Measurements from ENCODE around the gene TMEM87B.
"Not testable (repeated sequence)": the region's sequence is repeated elsewhere in the genome, so short reads cannot be mapped to it uniquely, and the experiment has no call there.

TMEM87B gene

DNA sequence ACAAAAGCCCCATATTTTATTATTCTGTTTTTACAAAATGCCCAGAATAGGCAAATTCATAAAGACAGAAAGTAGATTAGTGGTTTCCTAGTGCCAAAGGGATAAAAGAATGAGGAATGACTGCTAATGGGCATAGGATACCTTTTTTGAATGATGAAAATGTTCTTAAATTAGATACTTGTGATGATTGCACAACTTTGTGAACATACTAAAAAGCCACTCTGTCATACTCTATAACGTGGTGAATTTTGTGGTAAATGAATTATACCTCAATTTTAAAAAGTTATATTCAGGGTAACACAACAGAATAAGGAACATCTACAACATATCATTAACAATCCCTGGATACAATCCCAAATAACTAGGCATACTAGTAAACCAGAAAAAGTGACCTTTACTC lies 74.0 kb downstream of the TMEM87B start:
- no peak for DNase-seq (ENCODE audit: low spot score)

DNA sequence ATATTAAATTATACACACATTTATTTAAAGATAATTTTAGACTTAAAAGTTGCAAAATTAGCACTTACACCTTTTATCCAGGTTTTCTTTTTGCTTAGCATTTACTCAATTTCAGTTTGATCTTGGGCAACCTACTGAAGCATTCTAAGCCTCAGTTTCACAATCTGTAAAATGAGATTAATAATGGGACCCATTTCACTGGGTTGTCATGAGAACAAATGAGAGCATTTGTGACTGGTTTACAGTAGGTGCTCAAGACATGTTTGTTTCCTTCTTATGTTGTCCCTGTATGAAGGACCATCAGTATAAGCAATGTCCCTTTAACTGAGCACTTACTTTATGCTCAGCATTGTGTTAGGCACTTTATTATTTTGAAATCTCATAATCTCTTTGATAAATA lies 78.3 kb downstream of the TMEM87B start:
- DNase-seq (ENCODE audit: low spot score) = no peak

DNA sequence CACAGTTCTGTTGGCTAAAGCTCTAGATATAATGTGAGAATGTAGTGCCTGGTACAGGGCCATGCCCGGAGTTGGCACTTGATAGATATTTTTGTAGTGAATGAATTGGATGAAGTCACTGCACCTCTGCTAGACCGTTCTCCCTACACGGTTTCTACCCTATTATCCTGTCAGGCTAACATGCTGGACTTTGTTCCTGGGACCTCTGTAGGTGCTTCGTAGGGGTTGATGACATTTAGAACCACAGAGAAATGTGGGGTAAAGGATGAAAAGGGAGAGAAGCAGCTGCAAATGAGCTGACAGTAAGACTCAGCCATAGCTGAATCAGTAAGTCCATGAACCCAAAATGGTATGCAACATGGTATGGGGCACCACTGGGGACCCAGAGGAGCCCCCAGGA lies 79.1 kb downstream of the TMEM87B start:
- DNase-seq (ENCODE audit: low spot score) = no peak

DNA sequence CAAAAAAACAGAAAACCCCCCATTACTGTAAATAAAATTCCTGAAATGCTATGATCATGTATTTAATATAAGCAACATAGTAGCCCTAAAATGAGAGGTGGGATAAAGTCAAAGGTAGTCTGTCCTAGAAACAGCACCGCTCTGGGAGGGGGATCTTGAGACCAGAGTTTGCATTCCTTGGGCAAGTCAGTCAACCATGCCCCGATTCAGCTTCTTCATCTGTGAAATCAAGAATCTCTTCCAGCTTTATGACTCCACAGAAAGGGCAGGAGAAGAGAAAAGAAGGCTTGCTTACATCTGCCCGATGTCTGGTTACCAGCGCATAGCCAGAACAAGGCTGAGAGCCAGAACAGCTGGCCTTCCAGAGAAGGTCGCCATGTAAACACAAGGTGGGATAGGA lies 81.0 kb downstream of the TMEM87B start:
- DNase-seq (ENCODE audit: low spot score) = no peak

DNA sequence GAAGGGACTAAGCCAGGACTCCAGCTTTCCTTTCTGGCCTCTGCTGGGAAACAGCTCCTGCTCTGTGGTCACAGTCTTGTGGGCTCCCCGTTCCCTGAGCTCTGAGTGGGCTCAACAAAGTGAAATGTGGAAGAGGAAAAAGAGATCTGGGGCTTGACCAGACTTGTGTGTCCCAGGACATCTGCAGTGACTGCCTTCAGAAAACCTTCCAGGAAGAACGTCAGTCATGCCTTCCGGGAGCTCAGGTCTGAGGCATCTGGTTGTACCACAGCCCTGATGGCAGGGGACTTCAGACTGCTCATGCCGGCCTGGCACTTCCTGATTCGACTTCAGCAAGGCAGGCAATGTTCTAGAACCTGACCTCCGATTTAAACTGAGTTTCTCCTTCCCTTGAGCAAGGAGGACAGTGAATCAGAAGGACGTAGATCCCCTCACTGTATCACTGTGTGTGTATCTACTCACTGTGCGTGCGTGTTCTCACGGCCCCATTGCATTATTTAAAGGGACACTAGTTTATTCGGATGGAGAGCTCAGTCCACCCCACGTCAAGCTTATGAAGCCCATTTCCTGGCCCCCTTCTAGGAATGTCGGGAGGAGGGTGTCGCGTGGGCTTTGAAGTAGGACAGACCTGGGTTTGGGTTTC lies 82.6 kb downstream of the TMEM87B start:
- no peak for DNase-seq (ENCODE audit: low spot score)

DNA sequence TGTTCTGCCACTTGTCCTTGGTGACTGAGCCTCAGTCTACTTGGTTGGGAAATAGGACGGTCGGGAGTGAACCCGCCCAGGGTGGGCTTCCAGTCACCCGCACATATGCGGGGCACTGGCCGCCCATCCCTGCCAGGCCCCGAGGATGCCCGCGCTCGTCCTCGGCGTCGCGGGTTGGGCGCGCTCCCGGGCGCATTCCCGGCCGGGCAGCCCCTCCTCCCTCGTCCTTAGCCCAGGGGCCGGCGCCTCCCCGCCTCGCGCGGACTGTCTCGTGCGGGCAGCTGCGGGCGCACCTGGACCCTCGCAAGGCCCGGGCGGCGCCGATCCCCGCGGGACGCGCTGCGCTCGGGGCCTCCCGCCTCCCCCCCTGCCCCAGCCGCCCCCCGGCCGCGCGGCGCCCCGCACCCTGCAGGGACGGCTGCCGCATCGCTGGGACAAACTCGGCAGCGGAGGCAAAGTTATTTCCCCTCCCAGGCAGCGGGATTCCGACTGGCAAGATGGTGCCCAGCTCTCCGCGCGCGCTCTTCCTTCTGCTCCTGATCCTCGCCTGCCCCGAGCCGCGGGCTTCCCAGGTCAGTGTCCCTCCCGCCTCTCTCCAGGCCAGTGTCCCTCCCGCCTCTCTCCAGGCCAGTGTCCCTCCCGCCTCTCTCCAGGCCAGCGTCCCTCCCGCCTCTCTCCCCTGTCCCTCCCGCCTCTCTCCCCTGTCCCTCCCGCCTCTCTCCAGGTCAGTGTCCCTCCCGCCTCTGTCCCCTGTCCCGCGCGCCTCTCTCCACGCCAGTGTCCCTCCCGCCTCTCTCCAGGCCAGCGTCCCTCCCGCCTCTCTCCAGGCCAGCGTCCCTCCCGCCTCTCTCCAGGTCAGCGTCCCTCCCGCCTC lies 83.3 kb downstream of the TMEM87B start, which contains the start of gene FBLN7:
Gene FBLN7 (plus strand): TSS at position 227 of the 874 bp plus-strand sequence. CDS start 271 bp downstream, at position 498.
- no peak for DNase-seq (ENCODE audit: low spot score)

DNA sequence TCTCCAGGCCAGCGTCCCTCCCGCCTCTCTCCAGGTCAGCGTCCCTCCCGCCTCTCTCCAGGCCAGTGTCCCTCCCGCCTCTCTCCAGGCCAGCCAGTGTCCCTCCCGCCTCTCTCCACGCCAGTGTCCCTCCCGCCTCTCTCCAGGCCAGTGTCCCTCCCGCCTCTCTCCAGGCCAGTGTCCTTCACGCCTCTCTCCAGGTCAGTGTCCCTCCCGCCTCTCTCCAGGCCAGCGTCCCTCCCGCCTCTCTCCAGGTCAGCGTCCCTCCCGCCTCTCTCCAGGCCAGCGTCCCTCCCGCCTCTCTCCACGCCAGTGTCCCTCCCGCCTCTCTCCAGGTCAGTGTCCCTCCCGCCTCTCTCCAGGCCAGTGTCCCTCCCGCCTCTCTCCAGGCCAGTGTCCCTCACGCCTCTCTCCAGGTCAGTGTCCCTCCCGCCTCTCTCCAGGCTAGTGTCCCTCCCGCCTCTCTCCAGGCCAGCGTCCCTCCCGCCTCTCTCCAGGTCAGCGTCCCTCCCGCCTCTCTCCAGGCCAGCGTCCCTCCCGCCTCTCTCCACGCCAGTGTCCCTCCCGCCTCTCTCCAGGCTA lies 84.1 kb downstream of the TMEM87B start:
- not testable (repeated sequence) for DNase-seq (ENCODE audit: low spot score)

DNA sequence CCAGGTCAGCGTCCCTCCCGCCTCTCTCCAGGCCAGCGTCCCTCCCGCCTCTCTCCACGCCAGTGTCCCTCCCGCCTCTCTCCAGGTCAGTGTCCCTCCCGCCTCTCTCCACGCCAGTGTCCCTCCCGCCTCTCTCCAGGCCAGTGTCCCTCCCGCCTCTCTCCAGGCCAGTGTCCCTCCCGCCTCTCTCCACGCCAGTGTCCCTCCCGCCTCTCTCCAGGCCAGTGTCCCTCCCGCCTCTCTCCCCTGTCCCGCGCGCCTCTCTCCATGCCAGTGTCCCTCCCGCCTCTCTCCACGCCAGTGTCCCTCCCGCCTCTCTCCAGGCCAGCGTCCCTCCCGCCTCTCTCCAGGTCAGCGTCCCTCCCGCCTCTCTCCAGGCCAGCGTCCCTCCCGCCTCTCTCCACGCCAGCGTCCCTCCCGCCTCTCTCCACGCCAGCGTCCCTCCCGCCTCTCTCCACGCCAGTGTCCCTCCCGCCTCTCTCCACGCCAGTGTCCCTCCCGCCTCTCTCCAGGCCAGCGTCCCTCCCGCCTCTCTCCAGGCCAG lies 84.7 kb downstream of the TMEM87B start:
- not testable (repeated sequence) for DNase-seq (ENCODE audit: low spot score)

DNA sequence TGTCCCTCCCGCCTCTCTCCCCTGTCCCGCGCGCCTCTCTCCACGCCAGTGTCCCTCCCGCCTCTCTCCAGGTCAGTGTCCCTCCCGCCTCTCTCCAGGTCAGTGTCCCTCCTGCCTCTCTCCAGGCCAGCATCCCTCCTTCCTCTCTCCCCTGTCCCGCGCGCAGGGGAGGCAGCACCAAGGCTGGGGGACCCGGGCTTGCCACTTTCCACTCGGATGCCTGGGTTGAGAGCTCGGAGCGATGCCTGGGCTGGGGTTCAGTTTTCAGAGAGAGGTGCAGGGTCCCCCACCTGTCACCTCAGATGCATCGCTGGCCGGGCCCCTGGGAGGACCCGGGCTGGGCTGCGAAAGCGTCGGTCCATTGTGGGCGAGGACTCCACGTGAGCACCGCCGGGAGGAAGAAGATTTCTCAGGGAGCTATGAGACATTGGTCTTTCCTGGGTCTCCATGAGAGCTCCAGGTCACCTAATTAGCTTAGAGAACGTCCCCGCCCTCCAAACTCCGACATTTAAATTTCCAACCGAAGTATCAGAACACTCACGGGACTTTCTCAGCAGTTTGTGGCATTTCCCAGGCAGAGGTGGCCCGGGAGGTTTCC lies 85.2 kb downstream of the TMEM87B start:
- DNase-seq (ENCODE audit: low spot score) = no peak

DNA sequence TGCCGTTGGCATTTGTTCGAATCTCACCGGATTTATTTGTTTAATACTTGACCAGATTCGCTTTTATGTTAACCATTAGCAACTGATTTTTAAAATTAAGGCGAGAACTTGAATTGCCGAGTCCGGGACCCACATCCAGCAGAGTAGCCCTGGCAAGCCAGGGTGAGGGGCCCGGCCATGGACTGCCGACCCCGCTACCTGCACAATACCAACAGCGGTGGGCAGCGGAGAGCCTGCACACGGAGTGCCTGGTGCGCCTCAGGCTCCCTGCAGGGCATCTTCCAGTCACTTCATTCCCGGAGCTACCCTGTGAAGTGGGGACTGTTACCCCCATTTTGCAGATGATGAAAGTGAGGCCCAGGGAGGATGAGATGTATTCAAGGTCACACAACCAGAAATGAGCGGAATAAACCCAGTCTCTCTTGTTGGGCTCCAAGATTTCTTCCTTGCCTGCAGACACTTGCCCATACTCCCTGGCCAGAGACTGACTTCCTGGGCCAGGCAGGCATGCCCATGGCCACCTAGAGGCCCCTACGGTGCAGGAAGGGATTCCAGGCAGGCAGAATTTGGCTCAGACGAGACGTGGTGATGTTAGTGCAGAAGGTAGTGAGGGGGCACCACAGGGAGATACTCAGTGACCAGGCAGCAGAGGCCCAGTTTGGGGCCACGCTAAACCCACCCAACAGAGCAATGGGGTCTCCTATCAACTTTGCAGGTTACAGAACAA lies 86.0 kb downstream of the TMEM87B start:
- DNase-seq (ENCODE audit: low spot score) = no peak

DNA sequence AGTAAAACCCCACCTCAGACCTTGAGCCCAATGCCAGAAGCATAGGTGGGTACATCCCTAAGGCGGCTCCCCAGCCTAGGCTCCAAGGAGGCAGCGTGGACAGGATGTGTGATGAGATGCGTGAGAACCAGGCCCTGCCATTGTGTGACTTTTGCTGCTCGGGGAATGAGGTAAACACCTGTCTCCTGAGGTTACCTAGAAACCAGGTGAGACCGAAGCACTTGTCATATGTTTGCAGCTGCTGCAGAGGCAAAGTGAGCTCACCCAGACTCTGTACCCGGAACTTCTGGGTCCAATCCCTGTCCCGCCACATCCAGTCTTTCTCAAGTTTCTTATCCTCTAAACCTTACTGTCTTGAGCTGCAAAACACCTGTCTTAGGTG lies 86.5 kb downstream of the TMEM87B start:
- no peak for DNase-seq (ENCODE audit: low spot score)

DNA sequence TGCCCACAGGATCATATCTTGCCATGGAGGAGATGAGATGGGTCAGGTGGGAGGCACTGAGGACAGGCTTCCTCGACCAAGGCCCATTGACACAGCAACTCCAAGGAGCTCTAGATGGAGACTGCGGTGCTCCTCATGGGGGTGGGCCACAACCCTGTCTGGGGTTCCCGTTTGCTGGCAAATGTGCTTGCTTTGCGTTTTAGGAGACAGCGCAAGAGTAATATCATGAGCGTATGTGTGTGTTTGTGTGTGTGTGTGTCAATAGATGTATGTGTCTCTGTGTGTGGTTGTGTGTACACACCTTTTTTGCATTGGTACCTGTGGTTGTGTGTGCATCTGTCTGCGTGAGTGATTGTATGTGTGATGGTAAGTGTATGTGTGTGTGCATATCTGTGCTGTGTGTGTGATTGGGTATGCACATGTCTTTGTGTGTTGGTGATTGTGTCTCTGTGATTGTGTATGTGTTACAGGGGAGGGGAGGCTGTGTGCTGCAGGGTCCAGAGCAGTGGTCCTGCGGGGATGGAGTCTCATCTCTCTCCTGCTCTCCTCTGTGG lies 87.5 kb downstream of the TMEM87B start:
- DNase-seq (ENCODE audit: low spot score) = no peak

DNA sequence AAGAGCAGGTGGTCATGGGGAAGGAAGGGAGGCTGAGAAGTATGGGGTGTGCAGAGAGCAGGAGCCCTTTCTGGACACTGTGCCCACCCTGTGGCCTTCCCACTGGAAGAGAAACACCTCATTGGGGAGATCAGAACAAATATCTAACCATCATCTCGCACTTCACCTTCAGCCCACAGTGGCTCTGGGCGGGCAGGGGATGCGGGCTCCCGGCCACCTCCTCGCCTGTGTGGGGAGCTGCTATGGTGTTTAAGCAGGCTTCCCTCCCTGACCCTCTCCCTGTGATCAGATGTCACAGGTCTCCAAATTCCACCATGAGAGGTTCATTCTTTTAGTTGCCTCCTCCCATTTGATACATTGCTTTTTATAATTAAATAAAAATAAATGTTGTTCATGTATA lies 88.1 kb downstream of the TMEM87B start:
- DNase-seq (ENCODE audit: low spot score) = no peak

DNA sequence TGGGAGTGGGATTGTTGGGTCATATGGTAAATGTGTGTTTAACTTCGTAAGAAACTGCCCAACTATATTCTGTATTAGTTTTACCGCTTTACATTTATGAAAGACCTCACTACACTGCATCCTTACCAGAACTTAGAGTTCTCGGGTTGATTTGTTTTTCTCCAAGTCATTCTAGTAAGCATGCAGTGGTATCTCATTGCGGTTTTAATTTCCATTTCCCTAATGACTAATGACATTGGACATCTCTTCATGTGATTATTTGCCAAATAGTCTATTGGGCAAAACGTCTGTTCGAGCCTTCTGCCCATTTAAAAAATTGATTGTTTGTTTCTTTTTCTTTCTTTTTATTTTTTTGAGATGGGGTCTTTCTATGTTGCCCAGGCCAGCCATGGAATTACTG lies 89.9 kb downstream of the TMEM87B start:
- no peak for DNase-seq (ENCODE audit: low spot score)

DNA sequence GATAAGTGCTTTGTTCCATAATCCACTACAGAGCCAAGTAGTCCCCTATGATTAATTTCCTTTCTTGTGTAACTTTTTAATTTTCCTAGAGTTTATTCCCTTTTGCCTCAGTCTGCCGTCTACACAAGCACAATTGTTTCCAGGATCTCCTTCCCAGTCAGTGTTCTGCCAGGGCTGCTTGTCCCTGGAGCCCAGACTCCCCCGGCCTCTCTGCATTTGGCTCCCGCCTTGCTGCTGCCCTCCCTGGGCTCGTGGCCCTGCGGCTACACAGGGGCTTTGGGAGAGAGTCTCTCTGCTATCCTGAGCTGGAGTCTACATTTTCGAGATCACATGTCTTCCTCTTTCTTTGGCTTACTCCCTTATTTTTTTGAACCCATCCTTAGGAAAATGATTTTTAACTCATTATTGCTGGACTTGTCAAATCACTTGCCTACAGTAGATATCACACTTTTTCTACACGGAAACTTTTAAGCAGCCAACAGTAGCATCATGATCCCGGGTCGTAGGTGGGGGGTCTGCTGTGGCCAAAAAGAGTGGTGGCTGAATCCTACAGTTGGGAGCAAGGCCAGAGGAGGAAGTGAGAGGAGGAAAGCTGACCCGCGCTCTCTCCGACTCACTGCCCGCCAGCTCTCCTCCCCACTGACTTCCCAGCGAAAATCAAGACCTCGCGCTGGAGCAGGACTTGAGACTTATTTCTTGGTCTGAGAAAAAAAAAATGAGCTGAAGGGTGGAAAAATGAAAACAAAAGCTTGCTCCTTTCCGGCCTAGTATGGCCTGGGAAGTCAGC lies 92.5 kb downstream of the TMEM87B start:
- no peak for DNase-seq (ENCODE audit: low spot score)

DNA sequence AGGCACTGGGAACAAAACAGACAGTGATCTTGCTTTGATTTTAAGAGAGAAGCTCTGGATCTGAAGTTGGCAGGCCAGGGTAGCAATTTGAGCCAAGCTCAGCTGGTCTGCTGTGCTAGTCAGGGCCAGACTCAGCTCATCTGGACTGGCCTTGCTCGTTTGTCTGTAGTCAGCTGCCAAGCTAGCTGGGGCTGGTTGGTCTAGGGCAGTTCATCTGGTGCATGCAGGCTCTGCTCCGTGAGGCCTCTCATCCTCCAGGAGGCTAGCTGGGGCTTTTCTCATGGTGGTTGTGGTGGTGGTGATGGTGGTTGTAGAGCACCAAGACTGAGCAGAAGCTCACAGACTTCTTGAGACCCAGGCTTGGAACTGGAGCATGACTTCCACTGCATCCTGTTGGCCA lies 93.4 kb downstream of the TMEM87B start:
- no peak for DNase-seq (ENCODE audit: low spot score)

DNA sequence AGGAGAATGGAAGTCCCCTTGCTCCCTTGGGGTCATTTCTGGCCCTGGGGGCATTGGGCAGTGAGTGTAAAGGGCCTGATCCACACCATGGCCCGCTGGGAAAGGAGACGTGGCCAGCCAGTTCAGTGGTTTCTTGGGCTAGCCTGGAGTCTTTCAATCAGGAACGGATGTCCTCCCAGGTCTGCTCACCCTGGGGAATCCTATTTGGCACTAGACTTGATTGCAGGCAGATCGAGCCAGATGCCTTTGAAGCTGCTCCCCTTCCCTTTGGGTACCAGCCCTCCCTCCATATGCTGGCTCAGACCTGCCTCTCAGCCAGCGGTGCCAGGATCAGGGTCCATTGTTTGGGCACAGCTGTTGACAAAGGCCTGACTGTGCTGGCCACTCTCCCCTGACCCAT lies 94.1 kb downstream of the TMEM87B start:
- no peak for DNase-seq (ENCODE audit: low spot score)

DNA sequence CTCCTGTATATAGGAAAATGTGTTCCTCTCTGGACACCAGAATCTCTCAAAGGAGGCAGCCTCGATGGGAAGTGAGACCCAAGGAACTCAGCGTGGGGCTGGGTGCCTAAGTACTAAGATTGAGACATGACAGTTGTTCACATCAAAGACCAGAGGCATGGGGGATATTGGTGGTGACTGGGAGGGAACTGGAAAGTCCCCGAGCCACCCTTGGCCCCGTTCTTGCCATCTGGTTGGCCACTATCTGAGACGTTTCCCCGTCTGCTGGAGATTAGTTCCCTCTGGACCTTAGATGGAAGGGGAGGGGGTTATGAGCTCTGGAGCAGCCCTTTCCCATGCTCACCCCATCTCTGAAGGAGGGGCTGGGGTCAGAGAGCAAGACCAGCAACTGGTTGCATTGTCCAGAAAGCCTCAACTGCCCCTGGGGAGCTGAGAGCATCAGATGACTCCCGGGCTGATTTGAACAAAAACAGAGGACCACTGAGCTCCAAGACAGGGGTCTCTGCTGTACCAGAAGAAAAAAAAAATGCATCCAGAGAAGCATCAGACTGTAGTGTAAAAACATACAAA lies 94.9 kb downstream of the TMEM87B start:
- DNase-seq (ENCODE audit: low spot score) = no peak

DNA sequence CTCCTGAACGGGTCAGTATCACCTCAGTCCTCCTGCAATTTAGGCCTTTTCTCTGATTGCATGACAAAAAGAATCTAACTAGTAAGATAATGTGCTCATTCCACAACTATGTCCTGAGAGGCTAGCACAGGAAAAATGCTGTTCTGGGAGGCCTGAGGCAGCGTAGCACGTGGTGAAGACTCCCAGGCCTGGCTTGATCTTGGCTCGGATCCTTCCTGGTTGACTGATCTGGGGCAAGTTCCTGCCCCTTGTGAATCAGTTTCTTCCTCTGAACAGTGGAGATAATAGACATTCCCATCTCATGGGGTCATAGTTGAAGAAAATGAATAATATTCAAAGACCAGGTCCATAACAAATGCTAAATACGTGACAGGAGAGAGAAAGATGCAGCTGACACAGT lies 95.4 kb downstream of the TMEM87B start:
- no peak for DNase-seq (ENCODE audit: low spot score)

DNA sequence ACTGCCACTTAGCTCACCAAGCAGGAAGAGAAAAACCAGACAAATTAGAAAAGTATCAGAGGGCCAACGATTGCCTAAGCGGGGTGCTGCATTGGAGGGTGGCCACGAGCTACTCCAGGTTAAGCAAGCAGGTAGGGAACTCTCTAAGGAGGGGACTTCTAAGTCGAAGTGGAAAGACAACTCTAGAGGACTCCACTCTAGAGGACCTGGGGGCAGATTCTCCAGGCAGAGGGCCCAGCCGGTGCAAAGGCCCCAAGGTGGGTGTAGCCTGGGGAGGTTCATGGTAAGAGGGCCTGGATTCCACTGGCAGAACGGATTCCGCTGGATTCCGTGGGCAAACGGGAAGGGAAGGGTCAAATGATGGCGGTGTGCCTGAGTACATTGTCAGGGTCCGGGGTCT lies 95.8 kb downstream of the TMEM87B start:
- DNase-seq (ENCODE audit: low spot score) = no peak

All from putamen (tissue), 1 donor.